HG03064 (cell line): ENCODE results near the gene COQ8B.
A peak's percentile ranks its signal among the peaks of the same experiment; 100 is the strongest.

Experiments used
- ATAC-seq: cut with Tn5 transposase; IDR thresholded peaks from one replicate; pipeline ENCODE4 v1.9.1; 2021; ENCODE audit warnings: low read depth; ENCODE audit not compliant: unreplicated experiment

The COQ8B gene

GRCh38 chr19:40718774-40719391 lies 2.2 kb upstream of the COQ8B start:
- ATAC-seq, result no peak

DNA sequence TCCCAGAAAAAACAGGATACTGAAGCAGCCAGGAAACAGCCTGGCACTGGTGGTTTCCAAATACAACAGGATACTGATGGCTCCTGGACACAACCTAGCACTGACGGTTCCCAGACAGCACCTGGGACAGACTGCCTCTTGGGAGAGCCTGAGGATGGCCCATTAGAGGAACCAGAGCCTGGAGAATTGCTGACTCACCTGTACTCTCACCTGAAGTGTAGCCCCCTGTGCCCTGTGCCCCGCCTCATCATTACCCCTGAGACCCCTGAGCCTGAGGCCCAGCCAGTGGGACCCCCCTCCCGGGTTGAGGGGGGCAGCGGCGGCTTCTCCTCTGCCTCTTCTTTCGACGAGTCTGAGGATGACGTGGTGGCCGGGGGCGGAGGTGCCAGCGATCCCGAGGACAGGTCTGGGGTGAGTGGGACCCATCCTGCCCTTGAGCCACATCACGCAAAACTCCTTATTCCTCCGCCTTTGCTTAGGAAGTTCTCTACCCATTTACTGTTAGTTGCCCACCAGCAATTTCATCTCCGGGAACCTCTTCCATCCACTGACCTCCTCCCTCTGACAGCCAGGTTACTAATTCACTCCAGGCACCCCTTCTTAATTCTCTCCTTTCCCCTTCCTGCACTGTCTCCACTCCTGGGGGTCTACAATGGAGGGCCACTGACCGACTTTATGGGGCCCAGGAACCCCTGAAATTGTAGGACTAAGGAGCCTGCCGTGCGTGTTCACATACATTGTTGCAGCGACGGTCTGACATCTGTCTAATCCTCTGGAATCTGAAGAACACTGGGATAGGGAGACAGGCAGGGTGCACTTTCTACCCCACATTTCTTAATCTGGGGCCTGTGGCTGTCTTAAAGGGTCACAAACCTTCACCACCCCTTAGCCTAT lies 1.4 kb upstream of the COQ8B start:
- ATAC-seq, result no peak

DNA sequence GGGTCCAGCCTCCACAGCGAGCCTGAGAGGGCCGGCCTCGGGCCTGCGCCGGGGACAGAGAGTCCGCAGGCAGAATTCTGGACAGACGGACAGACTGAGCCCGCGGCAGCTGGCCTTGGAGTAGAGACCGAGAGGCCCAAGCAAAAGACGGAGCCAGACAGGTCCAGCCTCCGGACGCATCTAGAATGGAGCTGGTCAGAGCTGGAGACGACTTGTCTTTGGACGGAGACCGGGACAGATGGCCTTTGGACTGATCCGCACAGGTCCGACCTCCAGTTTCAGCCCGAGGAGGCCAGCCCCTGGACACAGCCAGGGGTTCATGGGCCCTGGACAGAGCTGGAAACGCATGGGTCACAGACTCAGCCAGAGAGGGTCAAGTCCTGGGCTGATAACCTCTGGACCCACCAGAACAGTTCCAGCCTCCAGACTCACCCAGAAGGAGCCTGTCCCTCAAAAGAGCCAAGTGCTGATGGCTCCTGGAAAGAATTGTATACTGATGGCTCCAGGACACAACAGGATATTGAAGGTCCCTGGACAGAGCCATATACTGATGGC lies 716 bp upstream of the COQ8B start:
- ATAC-seq, result no peak

DNA sequence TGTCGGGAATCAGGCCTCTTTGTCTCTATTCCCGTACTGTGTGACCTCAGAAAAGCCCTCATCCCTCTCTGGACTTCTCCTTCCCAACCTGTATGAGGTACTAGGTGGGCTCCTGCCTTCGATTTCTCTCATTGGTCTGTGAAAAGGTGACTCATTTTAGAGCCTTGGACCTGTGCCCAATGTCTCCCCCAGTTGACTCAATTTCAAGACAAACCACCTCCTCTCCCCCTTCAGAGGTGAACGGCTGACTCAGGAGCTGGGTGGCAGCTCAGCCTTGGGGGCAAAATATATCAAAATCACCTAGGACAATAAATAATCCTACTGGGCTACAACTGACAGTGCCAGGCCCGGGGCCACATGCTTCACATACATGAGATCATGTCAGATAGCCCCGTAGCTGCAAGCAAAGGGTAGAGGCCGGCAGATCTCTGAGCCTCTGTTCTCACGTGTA lies 630 bp downstream of the COQ8B start:
- no peak for ATAC-seq

DNA sequence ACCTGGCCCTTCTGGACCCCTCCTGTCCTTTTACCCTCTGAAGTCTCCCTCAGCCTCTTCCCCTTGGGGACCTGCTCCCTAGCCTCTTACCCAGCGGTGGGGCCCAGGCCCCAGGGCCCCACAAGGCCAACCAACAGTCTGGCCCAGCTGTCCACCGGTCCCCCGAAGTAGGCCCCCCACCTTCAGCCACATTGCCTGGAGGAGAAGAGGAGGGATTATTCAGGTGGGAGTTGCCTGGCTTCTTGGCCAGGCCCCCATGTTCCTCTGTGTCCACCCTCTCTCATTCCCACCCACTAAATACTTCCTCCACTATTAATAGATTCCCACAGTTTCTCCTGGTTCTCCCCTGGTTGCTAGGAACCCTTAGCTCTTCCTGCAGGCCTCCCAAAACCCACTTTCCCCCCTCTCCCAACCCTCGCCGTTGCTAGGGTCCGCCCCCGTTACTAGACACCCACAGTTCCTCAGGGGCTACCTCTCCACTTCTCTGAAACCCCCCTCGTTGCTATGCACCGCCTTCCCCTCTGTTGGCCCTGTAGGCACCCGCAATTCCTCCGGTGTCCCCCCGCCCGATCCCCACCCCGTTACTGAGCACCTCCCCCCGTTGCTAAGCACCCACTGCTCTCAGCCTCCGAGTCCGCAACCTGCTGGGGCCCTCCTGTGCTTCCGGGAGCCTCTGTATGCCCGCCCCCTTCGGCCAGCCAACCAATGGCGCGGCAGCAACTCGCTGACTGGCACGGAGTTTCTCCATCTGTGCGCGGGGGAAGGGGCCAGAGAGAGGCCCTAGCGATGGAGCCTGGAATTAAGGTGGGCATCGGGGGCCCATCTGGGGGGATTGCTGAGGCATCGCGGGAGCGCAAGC lies 2.0 kb downstream of the COQ8B start:
- peak; percentile 42 for ATAC-seq

DNA sequence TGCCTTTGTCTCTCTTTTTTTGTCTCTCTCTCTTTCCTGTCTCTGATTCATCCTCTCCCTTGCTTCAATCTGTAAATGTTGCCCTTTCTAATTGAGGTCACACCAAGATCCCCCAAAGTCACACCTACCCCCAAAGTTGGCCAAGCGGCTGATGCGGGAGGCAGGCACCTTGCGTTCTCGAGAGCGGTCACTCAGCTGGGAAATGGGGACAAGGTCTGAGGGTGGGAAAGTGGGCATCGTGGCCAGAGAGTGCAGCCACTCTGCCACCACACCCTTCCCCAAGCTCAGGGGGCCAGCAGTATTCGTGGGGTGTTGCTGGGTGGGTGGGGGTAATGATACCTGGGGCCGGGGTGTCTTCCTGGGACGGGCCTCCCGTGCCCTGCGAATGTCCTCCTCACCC lies 2.7 kb downstream of the COQ8B start:
- ATAC-seq, result no peak

GRCh38 chr19:40709817-40710216 lies 6.9 kb downstream of the COQ8B start:
- ATAC-seq, result no peak

GRCh38 chr19:40707615-40708014 lies 9.1 kb downstream of the COQ8B start:
- no peak for ATAC-seq

DNA sequence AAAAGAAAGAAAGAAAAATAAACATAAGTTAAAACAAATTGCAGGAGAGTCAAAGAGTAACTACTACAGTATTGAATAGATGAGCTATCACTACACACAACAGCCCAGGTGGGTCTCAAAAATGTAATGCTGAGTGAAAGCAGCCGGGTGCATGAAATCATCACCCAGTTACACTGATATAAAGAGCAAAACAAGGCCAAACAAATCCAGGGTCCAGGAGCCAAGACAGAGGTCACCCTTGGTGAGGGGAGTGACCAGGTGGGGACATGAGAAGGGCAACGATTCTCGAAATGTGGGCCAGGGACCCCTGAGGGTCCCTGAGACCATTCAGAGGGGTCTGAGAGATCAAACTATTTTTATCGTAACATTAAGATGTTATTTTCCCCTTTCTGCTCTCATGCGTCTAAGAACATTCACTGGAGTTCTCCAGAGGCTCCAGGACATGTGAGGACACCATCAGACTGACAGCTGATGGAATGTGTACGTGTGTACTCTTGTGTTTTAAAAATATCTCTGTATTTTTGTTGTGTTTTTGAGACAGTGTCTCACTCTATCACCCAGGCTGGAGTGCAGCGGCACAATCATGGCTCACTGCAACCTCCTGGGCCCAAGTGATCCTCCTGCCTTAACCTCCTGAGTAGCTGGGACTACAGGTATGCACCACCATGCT lies 10.6 kb downstream of the COQ8B start:
- ATAC-seq, result no peak

DNA sequence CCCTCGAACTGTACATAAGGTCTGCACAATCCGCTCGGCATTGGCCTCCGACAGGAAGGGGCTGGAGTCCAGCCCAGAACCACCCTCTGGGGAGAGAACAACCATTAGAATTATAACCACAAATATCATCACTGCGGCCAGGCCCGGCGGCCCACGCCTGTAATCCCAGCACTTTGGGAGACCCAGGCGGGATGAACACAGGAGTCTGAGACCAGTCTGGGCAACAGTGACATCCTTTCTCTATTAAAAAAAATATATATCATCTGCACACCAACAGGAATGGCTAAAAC lies 11.4 kb downstream of the COQ8B start:
- ATAC-seq, result no peak

GRCh38 chr19:40704491-40705361 lies 12.0 kb downstream of the COQ8B start:
- ATAC-seq, result no peak

DNA sequence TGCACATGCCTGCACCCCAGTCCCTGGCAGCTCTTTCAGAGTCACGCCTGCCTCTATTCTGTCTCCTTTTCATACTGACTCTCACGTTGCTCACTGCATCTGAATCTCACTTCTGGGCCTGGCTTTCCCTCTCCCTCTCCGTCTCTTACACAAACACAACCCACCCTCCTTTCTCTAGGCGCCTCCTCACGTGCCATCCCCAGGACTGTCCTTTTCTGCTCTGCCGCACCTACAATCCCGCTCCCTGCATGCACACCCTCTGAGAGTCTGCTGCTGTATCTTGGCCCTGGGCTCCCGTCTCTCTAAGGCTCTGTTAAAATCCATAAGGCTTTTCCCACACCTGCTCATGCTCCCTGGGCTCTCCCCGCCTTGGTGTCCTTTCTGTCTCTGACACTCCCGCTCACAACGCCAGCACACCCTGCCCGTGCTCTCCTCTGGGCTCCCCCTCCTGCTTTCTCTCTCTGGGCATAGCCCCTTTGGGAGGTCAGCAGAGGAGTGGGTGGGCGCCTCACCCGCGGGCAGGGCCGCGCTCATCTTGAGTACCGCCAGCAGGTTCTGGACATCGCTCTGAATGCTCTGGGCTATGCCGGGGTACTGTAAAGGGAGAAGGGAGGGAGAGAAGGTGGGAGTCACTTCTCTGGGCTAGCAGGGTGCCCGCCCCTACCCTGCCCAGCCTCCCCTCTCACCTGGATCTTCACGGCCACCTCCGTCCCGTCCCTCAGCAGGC lies 13.5 kb downstream of the COQ8B start:
- ATAC-seq, result no peak

DNA sequence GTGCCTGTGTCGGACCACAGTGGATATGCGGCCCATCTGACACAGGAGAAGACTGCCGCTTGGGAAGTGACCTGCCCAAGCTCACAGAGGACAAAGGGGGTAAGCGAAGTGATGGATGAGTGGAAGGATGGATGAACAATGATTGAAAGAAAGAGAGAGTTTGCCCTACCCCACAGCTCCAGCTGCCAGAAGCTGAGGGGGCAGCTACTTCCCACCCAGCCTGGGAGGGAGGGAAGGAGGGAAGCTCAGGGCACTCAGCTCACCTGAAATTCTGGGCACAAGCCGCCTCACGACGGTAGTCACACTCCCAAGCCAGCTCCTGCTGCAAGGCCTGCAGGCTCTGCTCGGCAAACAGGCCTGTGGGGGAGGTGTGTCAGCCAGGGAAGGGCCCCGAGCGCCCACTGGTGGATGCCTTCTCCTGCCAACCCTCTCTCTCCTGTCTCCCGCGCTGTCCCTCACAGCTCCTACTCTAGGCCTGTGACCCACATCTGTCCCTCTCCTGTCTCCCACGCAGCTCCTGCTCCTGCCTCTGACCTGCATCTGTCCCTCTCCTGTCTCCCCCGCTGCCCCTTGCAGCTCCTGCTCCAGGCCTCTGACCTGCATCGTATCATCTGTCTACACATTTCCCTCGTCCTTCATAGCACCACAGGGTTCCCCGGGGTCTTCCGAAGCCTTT lies 14.2 kb downstream of the COQ8B start:
- ATAC-seq, result no peak

- ATAC-seq, result no peak
Measured at GRCh38 chr19:40701758-40702157, 14.9 kb downstream of the COQ8B start.

- ATAC-seq, result no peak
Measured at GRCh38 chr19:40700083-40700482, 16.6 kb downstream of the COQ8B start.

DNA sequence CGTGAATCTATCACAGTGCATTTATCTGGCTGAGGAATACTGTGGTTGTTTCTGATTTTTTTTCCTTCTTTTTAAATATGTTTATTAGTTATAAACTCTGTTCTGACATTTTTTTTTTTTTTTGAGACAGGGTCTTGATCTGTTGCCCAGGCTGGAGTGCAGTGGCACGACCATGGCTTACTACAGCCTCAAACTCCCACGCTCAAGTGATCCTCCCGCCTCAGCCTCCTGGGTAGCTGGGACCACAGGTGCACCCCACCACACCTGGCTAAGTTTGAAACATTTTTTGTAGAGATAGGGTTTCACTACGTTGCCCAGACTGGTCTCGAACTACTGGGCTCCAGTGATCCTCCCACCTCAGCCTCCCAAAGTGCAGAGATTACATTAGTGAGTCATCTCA lies 19.7 kb downstream of the COQ8B start:
- no peak for ATAC-seq

DNA sequence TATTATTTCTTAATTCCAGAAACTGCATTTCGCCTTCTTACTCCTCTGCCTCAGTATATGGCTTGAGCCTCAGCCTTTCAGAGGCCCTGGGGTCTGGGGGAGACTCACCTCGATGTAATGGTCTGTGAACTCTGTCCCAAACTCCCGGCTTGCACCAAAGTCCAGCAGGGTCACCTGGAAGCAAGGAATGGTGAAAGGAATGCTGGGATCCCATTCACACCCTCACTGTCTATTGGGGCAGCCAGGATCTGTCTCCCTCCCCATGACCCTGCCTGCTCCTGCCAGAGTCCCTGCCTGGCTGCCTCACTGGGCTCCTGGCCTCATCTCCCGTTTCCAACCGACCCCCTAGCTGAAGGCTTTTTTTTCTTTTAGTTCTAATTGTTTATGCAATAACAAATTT lies 20.8 kb downstream of the COQ8B start:
- no peak for ATAC-seq

- no peak for ATAC-seq
Measured at GRCh38 chr19:40693896-40694295, 22.8 kb downstream of the COQ8B start.
